Calu3 (cell line): ENCODE results near the gene KLHL42. TPM values are rescaled to one million over a fixed set of nuclear protein-coding genes. Genes with fewer than 3 reads are reported as not detected.

Experiments
- BruUV-seq: library from RNA; stranded (reverse); fragments of 400-500 nt; replicated peaks from 2 replicates; lab custom pipeline; 2021; lab: Mats Ljungman, UMichigan
- CTCF ChIA-PET: fragments of 300-600 bp; sonication (Branson Sonifier 250); formaldehyde crosslinking; loops from one replicate; lab custom pipeline; 2022; ENCODE audit warnings: antibody characterized with exemption; lab: Charles Lee
- DNase-seq: peaks from one replicate; pipeline ENCODE4 v3.0.0; 2022
- H3K27ac Mint-ChIP-seq: one replicate; pipeline ENCODE4 v1.8.0; 2022; ENCODE audit warnings: mixed read lengths; ENCODE audit not compliant: unreplicated experiment
- H3K27me3 Mint-ChIP-seq: one replicate; pipeline ENCODE4 v1.8.0; 2022; ENCODE audit warnings: mixed read lengths; ENCODE audit not compliant: unreplicated experiment
- H3K36me3 Mint-ChIP-seq: one replicate; pipeline ENCODE4 v1.8.0; 2022; ENCODE audit warnings: mild to moderate bottlenecking, moderate library complexity, mixed read lengths; ENCODE audit not compliant: insufficient read depth, unreplicated experiment
- H3K4me1 Mint-ChIP-seq: one replicate; pipeline ENCODE4 v1.8.0; 2022; ENCODE audit warnings: mild to moderate bottlenecking, low read depth, mixed read lengths; ENCODE audit not compliant: unreplicated experiment
- H3K4me3 Mint-ChIP-seq: one replicate; pipeline ENCODE4 v1.8.0; 2022; ENCODE audit warnings: mild to moderate bottlenecking, low read depth, moderate library complexity, mixed read lengths; ENCODE audit not compliant: unreplicated experiment
- H3K9me3 Mint-ChIP-seq: one replicate; pipeline ENCODE4 v1.8.0; 2022; ENCODE audit warnings: low read depth, mixed read lengths; ENCODE audit not compliant: unreplicated experiment
- intact Hi-C: fragments of 100-400 bp; cut with micrococcal nuclease; formaldehyde crosslinking; loops from one replicate; pipeline ENCODE4 v1.10.0; 2022; ENCODE audit not compliant: unreplicated experiment
- total RNA-seq: library from RNA; stranded (reverse); gene quantifications from 2 replicates; pipeline ENCODE4 v1.2.3, GENCODE V29; 2022
- TF ChIP-seq, protein P1 (sequence below): fragments of 200-600 bp; IDR thresholded peaks from one replicate; pipeline ENCODE4 v1.8.0; 2022; ENCODE audit warnings: antibody characterized with exemption; ENCODE audit not compliant: unreplicated experiment

Gene KLHL42
- total RNA-seq, 1 experiment from 2014 or later, result 18.5 TPM

GRCh38 chr12:27778206-27778605 lies 1.8 kb upstream of the KLHL42 start:
- no peak overlapping the region for H3K4me3 Mint-ChIP-seq
- CTCF ChIA-PET, result no interaction called here
- DNase-seq, result no peak
- TF ChIP-seq, protein P1, sequence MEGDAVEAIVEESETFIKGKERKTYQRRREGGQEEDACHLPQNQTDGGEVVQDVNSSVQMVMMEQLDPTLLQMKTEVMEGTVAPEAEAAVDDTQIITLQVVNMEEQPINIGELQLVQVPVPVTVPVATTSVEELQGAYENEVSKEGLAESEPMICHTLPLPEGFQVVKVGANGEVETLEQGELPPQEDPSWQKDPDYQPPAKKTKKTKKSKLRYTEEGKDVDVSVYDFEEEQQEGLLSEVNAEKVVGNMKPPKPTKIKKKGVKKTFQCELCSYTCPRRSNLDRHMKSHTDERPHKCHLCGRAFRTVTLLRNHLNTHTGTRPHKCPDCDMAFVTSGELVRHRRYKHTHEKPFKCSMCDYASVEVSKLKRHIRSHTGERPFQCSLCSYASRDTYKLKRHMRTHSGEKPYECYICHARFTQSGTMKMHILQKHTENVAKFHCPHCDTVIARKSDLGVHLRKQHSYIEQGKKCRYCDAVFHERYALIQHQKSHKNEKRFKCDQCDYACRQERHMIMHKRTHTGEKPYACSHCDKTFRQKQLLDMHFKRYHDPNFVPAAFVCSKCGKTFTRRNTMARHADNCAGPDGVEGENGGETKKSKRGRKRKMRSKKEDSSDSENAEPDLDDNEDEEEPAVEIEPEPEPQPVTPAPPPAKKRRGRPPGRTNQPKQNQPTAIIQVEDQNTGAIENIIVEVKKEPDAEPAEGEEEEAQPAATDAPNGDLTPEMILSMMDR, result no peak
- no peaks in the 10 kb centered on the region for H3K27me3 Mint-ChIP-seq
- H3K4me1 Mint-ChIP-seq, result peaks cover 13% of the 10 kb centered on the region
- no peaks in the 10 kb centered on the region for H3K9me3 Mint-ChIP-seq
- no TSS peak for BruUV-seq
- no peak overlapping the region for H3K27ac Mint-ChIP-seq
- H3K36me3 Mint-ChIP-seq, result peaks cover 17% of the 10 kb centered on the region
- intact Hi-C loops, result no loop called here

DNA sequence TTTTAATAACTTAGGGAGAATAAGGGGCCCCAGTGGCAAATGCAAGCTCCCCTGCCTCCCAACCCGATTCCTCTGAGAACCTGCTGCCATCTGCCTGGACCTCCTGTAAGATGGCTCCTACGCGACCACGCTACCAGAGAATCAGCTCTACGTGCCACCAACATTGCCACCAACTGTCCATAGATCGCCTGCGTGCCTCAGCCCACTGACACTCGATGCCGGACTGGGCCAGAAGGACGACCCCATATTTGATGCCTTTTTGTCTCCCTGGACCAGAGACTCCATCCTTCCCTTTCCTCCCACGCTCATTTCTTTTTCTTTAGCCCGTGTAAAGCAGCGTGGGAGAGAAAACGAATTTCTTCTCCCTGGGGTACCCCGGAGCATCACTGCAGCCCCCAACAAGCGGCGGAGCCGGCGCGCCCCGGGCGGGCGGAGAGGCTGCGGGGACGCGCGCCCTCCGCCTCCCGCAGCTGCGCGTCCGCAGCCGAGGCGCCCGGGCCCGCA lies 565 bp upstream of the KLHL42 start:
- no peaks in the 10 kb centered on the region for H3K9me3 Mint-ChIP-seq
- CTCF ChIA-PET, result interaction anchor here (0.6 to 1.3 kb wide), 2 partner anchors 26 to 47 kb away, joined by 3 read pairs; no protein-coding TSS in a partner anchor
- DNase-seq, result no peak
- BruUV-seq, result no TSS peak
- peaks cover 13% of the 10 kb centered on the region for H3K4me1 Mint-ChIP-seq
- TF ChIP-seq, protein P1, result no peak
- no peak overlapping the region for H3K27ac Mint-ChIP-seq
- peak overlapping the region; percentile 73 for H3K4me3 Mint-ChIP-seq
- no peaks in the 10 kb centered on the region for H3K27me3 Mint-ChIP-seq
- peaks cover 17% of the 10 kb centered on the region for H3K36me3 Mint-ChIP-seq
- intact Hi-C loops, result no loop called here

DNA sequence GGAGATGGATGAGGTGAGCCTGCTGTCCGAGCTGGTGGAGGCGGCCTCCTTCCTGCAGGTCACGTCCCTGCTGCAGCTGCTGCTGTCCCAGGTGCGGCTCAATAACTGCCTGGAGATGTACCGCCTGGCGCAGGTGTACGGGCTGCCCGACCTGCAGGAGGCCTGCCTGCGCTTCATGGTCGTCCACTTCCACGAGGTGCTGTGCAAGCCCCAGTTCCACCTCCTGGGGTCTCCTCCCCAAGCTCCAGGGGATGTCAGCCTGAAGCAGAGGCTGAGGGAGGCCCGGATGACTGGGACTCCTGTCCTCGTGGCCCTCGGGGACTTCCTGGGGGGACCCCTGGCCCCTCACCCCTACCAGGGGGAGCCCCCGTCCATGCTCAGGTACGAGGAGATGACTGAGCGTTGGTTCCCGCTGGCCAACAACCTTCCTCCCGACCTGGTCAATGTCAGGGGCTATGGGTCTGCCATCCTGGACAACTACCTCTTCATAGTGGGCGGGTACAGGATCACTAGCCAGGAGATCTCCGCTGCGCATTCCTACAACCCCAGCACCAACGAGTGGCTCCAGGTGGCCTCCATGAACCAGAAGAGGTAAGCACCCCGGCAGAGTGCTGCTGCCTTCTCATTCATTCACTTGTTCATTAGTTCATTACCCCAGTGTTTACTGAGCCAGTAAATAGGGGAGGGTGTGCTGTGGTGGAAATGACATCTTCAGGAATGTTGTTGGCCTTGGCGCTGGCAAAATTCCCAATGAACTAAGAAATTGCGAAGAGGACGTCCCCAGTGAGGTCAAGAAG lies 777 bp downstream of the KLHL42 start:
- CTCF ChIA-PET, result no interaction called here
- TF ChIP-seq, protein P1, result no peak
- peaks cover 17% of the 10 kb centered on the region for H3K36me3 Mint-ChIP-seq
- H3K4me1 Mint-ChIP-seq, result peaks cover 13% of the 10 kb centered on the region
- no TSS peak for BruUV-seq
- intact Hi-C loops, result no loop called here
- peak; percentile 24 for DNase-seq
- H3K9me3 Mint-ChIP-seq, result no peaks in the 10 kb centered on the region
- H3K4me3 Mint-ChIP-seq, result peak overlapping the region; percentile 73
- no peak overlapping the region for H3K27ac Mint-ChIP-seq
- no peaks in the 10 kb centered on the region for H3K27me3 Mint-ChIP-seq

GRCh38 chr12:27781680-27782079 lies 1.6 kb downstream of the KLHL42 start:
- Mint-ChIP-seq H3K4me3 (peak overlapping the region; percentile 73), H3K36me3 (peaks cover 17% of the 10 kb centered on the region), H3K27me3 (no peaks in the 10 kb centered on the region), H3K4me1 (peaks cover 13% of the 10 kb centered on the region), H3K9me3 (no peaks in the 10 kb centered on the region), H3K27ac (no peak overlapping the region)
- intact Hi-C loops, result no loop called here
- DNase-seq, result no peak
- TF ChIP-seq, protein P1, result no peak
- CTCF ChIA-PET, result no interaction called here
- no TSS peak for BruUV-seq
